ENCODE data around the gene USF3. TPM values are rescaled to one million over a fixed set of nuclear protein-coding genes. Genes with fewer than 3 reads are reported as not detected.

USF3 gene
- total and polyA plus RNA-seq, 2 of the 13 experiments (the other 11 are each of a cell fraction or from before 2014, with no cell fraction given): 6.3 to 15.2 TPM

- TF ChIP-seq, protein P1, sequence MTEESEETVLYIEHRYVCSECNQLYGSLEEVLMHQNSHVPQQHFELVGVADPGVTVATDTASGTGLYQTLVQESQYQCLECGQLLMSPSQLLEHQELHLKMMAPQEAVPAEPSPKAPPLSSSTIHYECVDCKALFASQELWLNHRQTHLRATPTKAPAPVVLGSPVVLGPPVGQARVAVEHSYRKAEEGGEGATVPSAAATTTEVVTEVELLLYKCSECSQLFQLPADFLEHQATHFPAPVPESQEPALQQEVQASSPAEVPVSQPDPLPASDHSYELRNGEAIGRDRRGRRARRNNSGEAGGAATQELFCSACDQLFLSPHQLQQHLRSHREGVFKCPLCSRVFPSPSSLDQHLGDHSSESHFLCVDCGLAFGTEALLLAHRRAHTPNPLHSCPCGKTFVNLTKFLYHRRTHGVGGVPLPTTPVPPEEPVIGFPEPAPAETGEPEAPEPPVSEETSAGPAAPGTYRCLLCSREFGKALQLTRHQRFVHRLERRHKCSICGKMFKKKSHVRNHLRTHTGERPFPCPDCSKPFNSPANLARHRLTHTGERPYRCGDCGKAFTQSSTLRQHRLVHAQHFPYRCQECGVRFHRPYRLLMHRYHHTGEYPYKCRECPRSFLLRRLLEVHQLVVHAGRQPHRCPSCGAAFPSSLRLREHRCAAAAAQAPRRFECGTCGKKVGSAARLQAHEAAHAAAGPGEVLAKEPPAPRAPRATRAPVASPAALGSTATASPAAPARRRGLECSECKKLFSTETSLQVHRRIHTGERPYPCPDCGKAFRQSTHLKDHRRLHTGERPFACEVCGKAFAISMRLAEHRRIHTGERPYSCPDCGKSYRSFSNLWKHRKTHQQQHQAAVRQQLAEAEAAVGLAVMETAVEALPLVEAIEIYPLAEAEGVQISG (CRISPR knock-in tag; IDR thresholded peaks at IDR 0.05): peak; percentile 43; the same call in 1 of the 2 replicates
Measured at GRCh38 chr3:113685956-113686721, 10.3 kb downstream of the USF3 start (continued).

- FAIRE-seq (no peak), ATAC-seq (peak; percentile 19; the same call in 1 of the 3 replicates), DNase-seq (ENCODE audit: low spot score) (no peak)
- no peaks in the 10 kb centered on the region for H3K9me3 ChIP-seq (ENCODE audit: low read length)
- BruUV-seq (replicated peaks): no TSS peak
- peaks cover 27% of the 10 kb centered on the region for H3K79me2 ChIP-seq (ENCODE audit: insufficient read depth, low read length)
- CTCF ChIA-PET (ENCODE audit: low intra/inter-chr PET ratio, low total read pairs): no interaction called here
- WGBS (ENCODE audit: low lambda C conversion rate): 84% methylated on average over 5 of the region's 5 CpGs
- H3K4me2 ChIP-seq (ENCODE audit: low read depth, low read length): no peak overlapping the region
- H3K9ac ChIP-seq (ENCODE audit: insufficient read depth, low read depth, low read length): no peak overlapping the region
- peaks cover 29% of the 10 kb centered on the region for H3K4me1 ChIP-seq (ENCODE audit: insufficient read depth, low read length)
- POLR2A ChIA-PET: no interaction called here
- in situ Hi-C loops (cut with HindIII; ENCODE audit: extremely low pct_ligation_motif_present, low pct_unique_long_range_greater_than_20kb) (no loop called here), intact Hi-C loops (cut with micrococcal nuclease; ENCODE audit: unreplicated experiment) (no loop called here)
- H3K27me3 ChIP-seq (ENCODE audit: control insufficient read depth in 1 of 2, insufficient read depth in 2 of 2, low read length in 2 of 2): no peaks in the 10 kb centered on the region
- no peak for TF ChIP-seq ZNF766 (CRISPR knock-in tag; IDR thresholded peaks at IDR 0.05; ENCODE audit: borderline replicate concordance)
- no peak for TF ChIP-seq TBP (CRISPR knock-in tag; IDR thresholded peaks at IDR 0.05)
- no peak for TF ChIP-seq ZNF644 (CRISPR knock-in tag; IDR thresholded peaks at IDR 0.05; ENCODE audit: low read depth)
- H4K20me1 ChIP-seq (ENCODE audit: insufficient read depth, low read length): no peaks in the 10 kb centered on the region
- no peak overlapping the region for H2AFZ ChIP-seq (ENCODE audit: low read length)
- no peak overlapping the region for H3K4me3 ChIP-seq (replicated peaks in 1 of 3; ENCODE audit: insufficient read depth in 1 of 3, low read depth in 2 of 3, low read length in 3 of 3)
- peak overlapping the region; percentile 52 for H3K27ac ChIP-seq (ENCODE audit: extremely low read length, insufficient read depth, low read length)
- H3K36me3 ChIP-seq (replicated peaks in 1 of 2; ENCODE audit: control insufficient read depth in 1 of 2, insufficient read depth in 2 of 2, low read length in 2 of 2): peaks cover 0 to 4% of the 10 kb centered on the region in 2 experiments; a peak in 1 of 5 replicates
Measured at GRCh38 chr3:113685124-113685523, 11.3 kb downstream of the USF3 start.
